GM10248 (cell line): ENCODE data around the gene NFASC.

Experiments
- CTCF ChIA-PET: fragments of 300-600 bp; sonication (Branson Sonifier 250); formaldehyde crosslinking; extraction: SDS; loops from one replicate; lab custom pipeline; 2021; ENCODE audit warnings: antibody characterized with exemption; lab: Yijun Ruan, JAX
- POLR2A ChIA-PET: fragments of 350-650 bp; sonication (Branson Sonifier 250); formaldehyde crosslinking; extraction: SDS; loops from one replicate; lab custom pipeline; 2020; ENCODE audit warnings: antibody characterized with exemption; lab: Yijun Ruan, JAX
- DNase-seq: peaks from one replicate; pipeline ENCODE4 v3.0.0; 2012; ENCODE audit errors: extremely low spot score
- CTCF ChIP-seq: IDR thresholded peaks from 2 replicates; pipeline ENCODE4 v1.5.1; 2012; ENCODE audit warnings: mild to moderate bottlenecking, low read depth; ENCODE audit errors: extremely low read depth, missing control alignments, control extremely low read depth

The NFASC gene

DNA sequence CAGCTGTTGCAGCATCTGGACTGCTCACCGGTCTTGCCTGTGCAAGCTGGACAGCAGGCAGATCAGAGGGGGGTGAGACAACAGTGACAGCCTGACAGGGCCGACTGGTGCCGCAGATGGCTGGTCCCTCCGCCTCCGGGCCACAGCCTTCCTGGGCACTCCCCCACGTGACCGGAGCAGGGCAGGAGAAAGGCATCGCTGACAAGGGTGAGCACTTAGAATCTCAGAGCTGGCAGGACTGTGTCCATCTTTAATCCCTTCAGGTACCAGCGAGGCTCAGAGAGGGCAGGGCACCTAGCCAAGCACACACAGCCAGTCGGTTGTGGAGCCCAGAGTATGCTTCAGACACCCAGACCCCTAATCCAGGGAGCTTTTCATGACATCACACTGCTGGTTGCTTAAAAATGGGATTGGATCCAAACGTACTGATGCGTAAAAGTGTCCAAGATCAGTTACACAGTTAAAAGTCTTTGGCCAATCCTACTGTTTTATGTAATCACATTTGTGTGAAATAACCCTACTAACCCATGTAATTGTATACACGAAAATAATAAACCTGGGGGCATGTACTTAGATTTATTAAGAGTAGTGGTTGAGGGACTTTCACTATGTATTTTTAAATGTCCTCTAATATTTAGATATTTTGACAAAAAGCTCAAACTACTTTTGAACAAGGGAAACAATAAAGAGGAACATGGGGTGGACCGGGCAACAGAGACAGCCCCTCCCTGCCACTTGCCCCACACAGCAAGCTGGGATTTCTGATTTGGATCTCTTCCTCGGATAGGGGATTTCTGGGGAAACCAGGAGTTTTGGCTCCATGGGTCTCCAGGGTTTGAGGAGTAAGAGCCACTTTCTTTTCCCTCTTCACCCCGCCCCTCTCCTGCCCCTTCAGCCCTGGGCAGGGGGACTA is 171.6 kb downstream of the NFASC start:
- no peak for TF ChIP-seq CTCF
- ChIA-PET CTCF (interaction anchor here (2.4 kb wide), 1 partner anchor 19 kb away, joined by 10 read pairs; no protein-coding TSS in a partner anchor), POLR2A (interaction anchor here (0.6 kb wide), 1 partner anchor 10 kb away, joined by 3 read pairs; no protein-coding TSS in a partner anchor)
- DNase-seq = no peak

GRCh38 chr1:205042911-205043806 is 172.5 kb downstream of the NFASC start, which contains the start of gene CNTN2:
Gene CNTN2, plus strand, starts transcription at chr1:205043212. Its CDS starts 9,974 bp downstream, at chr1:205053186.
- ChIA-PET POLR2A (no interaction called here), CTCF (no interaction called here)
- DNase-seq = no peak
- TF ChIP-seq CTCF = no peak

GRCh38 chr1:205043866-205044265 is 173.2 kb downstream of the NFASC start:
- no peak for TF ChIP-seq CTCF
- no peak for DNase-seq
- ChIA-PET POLR2A (no interaction called here), CTCF (no interaction called here)

GRCh38 chr1:205044741-205045140 is 174.1 kb downstream of the NFASC start:
- ChIA-PET CTCF (no interaction called here), POLR2A (no interaction called here)
- no peak for DNase-seq
- no peak for TF ChIP-seq CTCF

GRCh38 chr1:205045146-205045545 is 174.5 kb downstream of the NFASC start:
- no peak for DNase-seq
- no peak for TF ChIP-seq CTCF
- CTCF ChIA-PET = no interaction called here
- POLR2A ChIA-PET = no interaction called here

DNA sequence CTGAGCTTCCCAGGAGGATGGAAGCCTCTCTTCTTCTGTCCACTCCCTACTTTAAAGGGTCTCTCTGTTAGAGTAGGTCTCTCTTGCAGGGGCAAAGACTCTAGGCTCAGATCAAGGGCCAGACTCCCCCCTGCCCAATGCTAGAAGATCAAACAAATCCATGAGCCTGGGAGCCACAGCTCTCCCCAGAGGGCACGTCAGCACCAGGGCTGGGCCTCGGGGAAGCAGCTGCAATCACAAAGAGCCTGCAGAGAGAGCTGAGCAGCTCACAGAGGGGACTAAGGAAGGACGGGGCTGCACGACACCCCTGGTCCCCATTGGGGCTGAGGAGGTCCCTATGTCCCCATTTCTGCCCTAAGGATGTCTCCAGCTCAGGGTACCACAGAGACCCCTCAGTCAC is 176.2 kb downstream of the NFASC start:
- CTCF ChIA-PET = interaction anchor here (1.4 to 8.8 kb wide), 2 partner anchors 15 to 95 kb away, joined by 3 to 62 read pairs; no protein-coding TSS in a partner anchor
- no peak for TF ChIP-seq CTCF
- POLR2A ChIA-PET = no interaction called here
- no peak for DNase-seq
